Heart right ventricle (tissue), 16 donors: Measurements from ENCODE around the gene STXBP5. TPM values are rescaled to one million over a fixed set of nuclear protein-coding genes. Genes with fewer than 3 reads are reported as not detected.

Experiments used
- ATAC-seq, 8 donors: fragments of 200-7000 bp; cut with Tn5 transposase; one replicate each; pipeline ENCODE4 v1.9.1; 2020; ENCODE audit warnings: mild to moderate bottlenecking in 8 of 8, moderate library complexity in 8 of 8, moderate number of reproducible peaks in 1 of 8
- DNase-seq, 2 donors: peaks; one replicate each; pipeline ENCODE4 v3.0.0-alpha.2; 2020
- H3K27ac ChIP-seq, 10 donors: fragments of 200-600 bp; sonication (generic) in 2 of 10; one replicate each; pipeline versions ENCODE4 v1.5.0 to v1.8.0; 2020 to 2022; ENCODE audit warnings: mild to moderate bottlenecking in 3 of 10
- H3K27me3 ChIP-seq, 7 donors: fragments of 200-600 bp; one replicate each; pipeline ENCODE4 v1.8.0; 2021 to 2022; ENCODE audit warnings: mild to moderate bottlenecking in 2 of 7
- H3K36me3 ChIP-seq, 9 donors: fragments of 200-600 bp; sonication (generic) in 1 of 9; one replicate each; pipeline versions ENCODE4 v1.5.0 to v1.8.0; 2020 to 2022; ENCODE audit warnings: mild to moderate bottlenecking in 2 of 9
- H3K4me1 ChIP-seq, 9 donors: fragments of 200-600 bp; sonication (generic) in 1 of 9; one replicate each; pipeline versions ENCODE4 v1.5.0 to v1.8.0; 2020 to 2022; ENCODE audit warnings: mild to moderate bottlenecking in 4 of 9
- H3K4me3 ChIP-seq, 10 donors: fragments of 200-600 bp; sonication (generic) in 2 of 10; one replicate each; pipeline versions ENCODE4 v1.5.0 to v1.8.0; 2020 to 2022; ENCODE audit warnings: mild to moderate bottlenecking in 7 of 10, moderate library complexity in 2 of 10
- H3K9me3 ChIP-seq, 11 donors: fragments of 200-600 bp in 10 of 11; sonication (generic) in 2 of 11; one replicate each; pipeline versions ENCODE4 v1.5.0 to v1.8.0; 2013 to 2022; ENCODE audit warnings: mild to moderate bottlenecking in 2 of 11, control low read depth in 1 of 11, moderate library complexity in 1 of 11
- CTCF ChIP-seq, 9 donors: fragments of 200-600 bp; sonication (generic) in 2 of 9; IDR thresholded peaks; one replicate each; pipeline versions ENCODE4 v1.5.0 to v1.8.0; 2021 to 2022; ENCODE audit warnings: antibody characterized with exemption in 9 of 9, mild to moderate bottlenecking in 5 of 9, moderate library complexity in 1 of 9
- WGBS, 2 donors: extraction: QIAGEN DNeasy Blood & Tissue Kit; methylation state at CpG; one replicate each; pipeline ENCODE4 v1.1.7; 2013; ENCODE audit warnings: inconsistent platforms in 1 of 2; 5-methylcytosine and 5-hydroxymethylcytosine counted together
- intact Hi-C, 10 donors: fragments of 100-400 bp; cut with DNase I; formaldehyde crosslinking; loops; one replicate each; pipeline versions ENCODE4 v1.11.1 to v1.14.2; 2022
- polyA plus RNA-seq, 2 donors: library from polyadenylated mRNA; stranded (reverse); fragments of 200-250 nt; gene quantifications; one replicate each; pipeline ENCODE4 v1.2.3, GENCODE V29; 2013
- total RNA-seq, 10 donors: library from RNA; stranded (reverse); fragmentation: NEBNext Ultra II Directional in 3 of 10; extraction: Animal tissue kit (Norgen Biotek cat#: 25700) in 3 of 10; gene quantifications; one replicate each; pipeline versions ENCODE4 v1.2.1 to v1.2.4, GENCODE V29; 2021 to 2023
- donor health status: Arrhythmogenic right ventricular cardiomyopathy.
- donor health status: ischemic (EF 13 %, LVEDD 7.1; RV severe dilation, severe dysfunction).
- donor health status: healthy with polysubstance abuse.
- donor health status: DM: no; HTN: yes; CAD: no.
- donor health status: DM: no; HTN: no; CAD: no.
- donor health status: ischemic (EF 25% LVEDD 6.9; RV normal size, moderate dysfunction).
- donor health status: ischemic (EF 25% LVEDD 5.7; RV mildly dilated, moderate dysfunction).
- donor health status: healthy.
- donor health status: DM: yes; HTN: yes; CAD: no.
- donor health status: Ischemic cardiomyopathy.
- donor health status: ischemic (EF 35%, LVEDD 5.7; RV mildly dilated, moderate dysfunction).
- donor health status: nonischemic (EF 11% LVEDD 7.7; RV severe dilation, severe dysfunction).
- donor health status: DM: yes; HTN: yes; CAD: no.
- donor health status: PGD.
- donor health status: ischemic (EF 29% LVEDD 5.4; RV normal size, mild dysfunction).
- donor health status: nonischemic (EF 23%, LVEDD 6.1; RV moderate dilation, normal function).

Gene STXBP5
- total and polyA plus RNA-seq, 12 donors = 2.8 to 23.2 (median 13.4) TPM

- Histone ChIP-seq H3K4me1 (peaks cover 0 to 24% (median 4%) of the 10 kb centered on the region in 9 donors), H3K4me3 (no peak overlapping the region), H3K27me3 (no peaks in the 10 kb centered on the region), H3K36me3 (peaks cover 0 to 29% (median 0%) of the 10 kb centered on the region in 9 donors), H3K9me3 (no peaks in the 10 kb centered on the region), H3K27ac (no peak overlapping the region)
- intact Hi-C loops = loop anchor here in 1 of 10 donors (10.0 kb wide), 1 partner anchor 366 kb away; no protein-coding TSS in a partner anchor
- WGBS, 2 donors = 98 to 100% methylated on average over 2 of the region's 2 CpGs
- DNase-seq (no peak), ATAC-seq (no peak)
- no peak for TF ChIP-seq CTCF (IDR thresholded peaks at IDR 0.05)
Measured at GRCh38 chr6:147220345-147220744, 16.1 kb downstream of the STXBP5 start.

- ATAC-seq (no peak), DNase-seq (no peak)
- TF ChIP-seq CTCF (IDR thresholded peaks at IDR 0.05) = no peak
- Histone ChIP-seq H3K27ac (no peak overlapping the region), H3K36me3 (peaks cover 0 to 30% (median 0%) of the 10 kb centered on the region in 9 donors), H3K27me3 (no peaks in the 10 kb centered on the region), H3K4me1 (peaks cover 0 to 24% (median 4%) of the 10 kb centered on the region in 9 donors), H3K4me3 (no peak overlapping the region), H3K9me3 (no peaks in the 10 kb centered on the region)
- intact Hi-C loops = loop anchor here in 1 of 10 donors (10.0 kb wide), 1 partner anchor 367 kb away; no protein-coding TSS in a partner anchor
- WGBS, 2 donors = 88 to 91% methylated on average over 4 of the region's 4 CpGs
Measured at GRCh38 chr6:147221739-147222138, 17.5 kb downstream of the STXBP5 start.

- peak in 7 of 9 donors; percentile 13 to 45 (median 33) for TF ChIP-seq CTCF (IDR thresholded peaks at IDR 0.05)
- H3K27ac ChIP-seq = no peak overlapping the region
- no peak overlapping the region for H3K4me3 ChIP-seq
- intact Hi-C loops = loop anchor here in 1 of 10 donors (10.0 kb wide), 1 partner anchor 367 kb away; no protein-coding TSS in a partner anchor
- peaks cover 0 to 24% (median 4%) of the 10 kb centered on the region in 9 donors for H3K4me1 ChIP-seq
- peak in 2 of 8 donors; percentile 27 to 63 for ATAC-seq
- no peaks in the 10 kb centered on the region for H3K9me3 ChIP-seq
- no peaks in the 10 kb centered on the region for H3K27me3 ChIP-seq
- DNase-seq = no peak
- H3K36me3 ChIP-seq = peaks cover 0 to 30% (median 0%) of the 10 kb centered on the region in 9 donors
- 82 to 89% methylated on average over 4 of the region's 4 CpGs for WGBS, 2 donors
Measured at GRCh38 chr6:147222160-147222838, 18.1 kb downstream of the STXBP5 start.

GRCh38 chr6:147223736-147224135 lies 19.5 kb downstream of the STXBP5 start:
- no peak for ATAC-seq
- no peak for TF ChIP-seq CTCF (IDR thresholded peaks at IDR 0.05)
- H3K36me3 ChIP-seq = peaks cover 0 to 22% (median 0%) of the 10 kb centered on the region in 9 donors
- DNase-seq = no peak
- H3K27ac ChIP-seq = no peak overlapping the region
- H3K4me3 ChIP-seq = no peak overlapping the region
- H3K4me1 ChIP-seq = peaks cover 0 to 24% (median 4%) of the 10 kb centered on the region in 9 donors
- WGBS, 2 donors = 66 to 83% methylated on average over 3 of the region's 3 CpGs
- no peaks in the 10 kb centered on the region for H3K9me3 ChIP-seq
- intact Hi-C loops = loop anchor here in 1 of 10 donors (10.0 kb wide), 1 partner anchor 369 kb away; no protein-coding TSS in a partner anchor
- no peaks in the 10 kb centered on the region for H3K27me3 ChIP-seq
